Skeletal muscle tissue (tissue), 4 donors: ENCODE data around the gene IGF1R. TPM values are rescaled to one million over a fixed set of nuclear protein-coding genes. Genes with fewer than 3 reads are reported as not detected.
A peak's percentile ranks its signal among the peaks of the same experiment; 100 is the strongest.
"Not testable (repeated sequence)": the region's sequence is repeated elsewhere in the genome, so short reads cannot be mapped to it uniquely, and the experiment has no call there.

ENCODE experiments used
- H3K27ac ChIP-seq: one replicate; pipeline ENCODE4 v1.7.0; 2013; ENCODE audit warnings: mild to moderate bottlenecking, low read depth, low read length, inconsistent platforms
- H3K27me3 ChIP-seq, 3 donors: one replicate each; pipeline ENCODE4 v1.7.0; 2013; ENCODE audit warnings: low read length in 3 of 3; ENCODE audit not compliant: control insufficient read depth in 3 of 3, insufficient read depth in 3 of 3
- H3K36me3 ChIP-seq, 3 donors: one replicate each; pipeline ENCODE4 v1.7.0; 2013; ENCODE audit warnings: low read length in 3 of 3; ENCODE audit not compliant: control insufficient read depth in 3 of 3, insufficient read depth in 3 of 3
- H3K4me1 ChIP-seq, 3 donors: one replicate each; pipeline ENCODE4 v1.7.0; 2013; ENCODE audit warnings: low read length in 3 of 3, mild to moderate bottlenecking in 3 of 3; ENCODE audit not compliant: control insufficient read depth in 3 of 3, insufficient read depth in 3 of 3
- H3K4me3 ChIP-seq, 3 donors: one replicate each; pipeline ENCODE4 v1.7.0; 2013; ENCODE audit warnings: low read length in 3 of 3
- H3K9ac ChIP-seq, 3 donors: one replicate each; pipeline ENCODE4 v1.7.0; 2013; ENCODE audit warnings: low read length in 3 of 3, mild to moderate bottlenecking in 3 of 3, moderate library complexity in 2 of 3, low read depth in 1 of 3
- H3K9me3 ChIP-seq, 3 donors: one replicate each; pipeline ENCODE4 v1.7.0; 2013; ENCODE audit warnings: low read length in 3 of 3; ENCODE audit not compliant: control insufficient read depth in 3 of 3
- total RNA-seq: library from RNA; depleted of rRNA; stranded (reverse); fragments of >200 nt; gene quantifications from one replicate; pipeline ENCODE4 v1.2.3, GENCODE V29; 2014
- donor health status: Osteomylitis.

IGF1R gene
- total RNA-seq, 1 donor from 2014 or later = 25.6 TPM

DNA sequence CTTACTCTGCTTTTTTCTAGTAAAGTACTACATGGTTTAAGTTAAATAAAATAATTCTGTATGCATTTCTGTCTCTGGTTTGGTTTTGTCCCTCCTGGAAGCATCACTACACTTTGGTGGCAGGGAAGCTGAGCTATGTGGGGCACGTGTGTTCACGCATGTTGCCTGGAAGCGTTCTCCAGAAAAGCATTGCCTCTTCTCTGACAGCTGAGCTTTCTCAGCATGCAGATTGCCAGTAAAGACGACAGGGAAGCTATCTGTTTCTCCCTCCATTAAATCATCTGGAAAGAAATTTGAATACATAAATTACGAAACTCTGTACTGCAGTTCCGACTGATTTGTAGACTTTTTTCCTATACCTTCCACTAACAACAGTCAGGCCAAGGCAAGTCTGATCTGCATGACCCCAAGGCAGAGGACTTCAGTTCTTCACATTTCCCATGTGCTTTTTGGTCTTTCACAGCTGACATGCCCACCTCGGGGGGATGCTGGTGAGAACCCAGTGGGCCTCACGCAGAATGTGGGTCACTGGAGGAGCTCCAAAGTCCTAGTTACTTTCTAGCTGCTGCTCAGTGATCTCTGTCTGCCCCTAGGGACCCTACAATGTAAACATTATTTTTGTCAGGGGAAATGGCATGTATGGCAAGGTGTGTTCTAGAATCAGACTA lies 316.3 kb downstream of the IGF1R start:
- Histone ChIP-seq H3K9me3 (peaks cover 0 to 3% (median 0%) of the 10 kb centered on the region in 3 donors), H3K4me3 (no peak overlapping the region), H3K4me1 (peaks cover 5 to 12% (median 5%) of the 10 kb centered on the region in 3 donors), H3K9ac (no peak overlapping the region), H3K27ac (peak overlapping the region; percentile 61), H3K36me3 (peaks cover 32 to 35% (median 34%) of the 10 kb centered on the region in 3 donors), H3K27me3 (no peaks in the 10 kb centered on the region)

DNA sequence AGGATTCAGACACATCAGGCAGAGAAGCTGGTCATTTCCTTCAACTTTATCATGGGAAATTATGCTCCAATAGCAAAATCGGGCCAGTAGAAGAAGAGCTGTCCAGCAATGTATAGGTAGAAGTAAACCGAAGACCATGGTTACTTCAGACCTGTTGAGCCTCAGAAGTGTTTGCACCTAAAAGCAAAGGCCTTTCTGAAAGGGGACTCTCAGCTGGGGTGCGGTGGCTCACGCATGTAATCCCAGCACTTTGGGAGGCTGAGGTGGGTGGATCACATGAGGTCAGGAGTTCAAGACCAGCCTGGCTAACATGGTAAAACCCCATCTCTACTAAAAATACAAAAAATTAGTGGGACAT lies 316.8 kb downstream of the IGF1R start:
- not testable (repeated sequence) for H3K27me3 ChIP-seq, H3K9ac ChIP-seq, H3K4me3 ChIP-seq, H3K9me3 ChIP-seq
- Histone ChIP-seq H3K36me3 (peaks cover 29 to 33% (median 32%) of the 10 kb centered on the region in 3 donors), H3K4me1 (peaks cover 5 to 12% (median 5%) of the 10 kb centered on the region in 3 donors), H3K27ac (peak overlapping the region; percentile 61)

DNA sequence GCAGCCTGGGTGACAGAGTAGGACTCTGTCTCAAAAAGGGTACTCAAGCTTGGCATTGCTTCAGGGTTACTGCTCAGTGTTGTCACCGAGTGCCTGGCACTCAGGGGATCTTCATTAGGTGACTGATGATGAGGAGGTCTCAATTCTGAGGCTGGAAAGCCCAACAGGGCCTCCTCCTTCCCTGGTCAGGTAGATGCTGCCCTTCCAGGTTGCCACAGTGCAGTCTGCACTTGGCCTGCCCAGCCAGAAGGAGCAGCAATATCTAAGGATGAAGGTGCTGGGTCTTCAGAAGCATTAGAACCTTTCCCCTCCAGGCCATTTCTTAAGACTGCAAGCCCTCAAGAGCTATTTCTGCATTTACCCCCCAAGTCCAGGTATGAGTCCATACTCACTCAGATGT lies 317.3 kb downstream of the IGF1R start:
- no peaks in the 10 kb centered on the region for H3K27me3 ChIP-seq
- H3K4me1 ChIP-seq = peaks cover 5 to 12% (median 5%) of the 10 kb centered on the region in 3 donors
- peaks cover 0 to 3% (median 0%) of the 10 kb centered on the region in 3 donors for H3K9me3 ChIP-seq
- H3K9ac ChIP-seq = no peak overlapping the region
- no peak overlapping the region for H3K27ac ChIP-seq
- H3K36me3 ChIP-seq = peaks cover 24 to 28% (median 27%) of the 10 kb centered on the region in 3 donors
- H3K4me3 ChIP-seq = no peak overlapping the region

DNA sequence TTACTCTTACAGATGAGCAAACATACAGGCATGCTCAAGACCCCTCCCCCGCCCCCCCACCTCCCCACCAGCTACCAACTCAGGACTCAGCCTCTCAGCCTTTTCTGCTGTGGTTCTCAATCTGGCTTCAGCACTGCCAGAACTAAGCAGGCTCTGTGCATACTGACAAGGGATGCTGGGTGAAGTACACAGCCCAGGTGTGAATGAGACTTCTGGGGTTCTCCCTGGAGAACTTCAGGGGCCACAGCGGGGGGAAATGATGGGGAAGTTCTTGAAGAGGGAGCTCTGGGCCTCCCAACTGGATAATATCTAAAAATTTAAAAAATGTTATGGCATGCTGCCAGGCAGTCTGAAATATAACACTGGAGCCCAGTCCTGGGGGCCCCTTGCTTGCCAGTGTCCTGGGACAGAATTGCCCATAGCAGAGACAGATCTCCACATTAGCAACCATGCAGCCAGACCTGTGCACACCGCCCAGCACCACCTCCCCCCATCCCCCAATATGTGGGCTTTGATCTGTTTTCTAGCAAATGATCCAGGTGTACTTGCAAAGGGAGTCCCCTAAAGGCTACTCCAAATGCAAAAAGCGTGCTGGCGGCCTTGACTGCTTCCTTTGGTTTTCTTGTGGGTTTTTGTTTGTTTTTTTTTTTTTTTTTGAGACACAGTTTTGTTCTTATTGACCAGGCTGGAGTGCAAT lies 317.9 kb downstream of the IGF1R start:
- H3K27ac ChIP-seq = no peak overlapping the region
- peaks cover 0 to 3% (median 0%) of the 10 kb centered on the region in 3 donors for H3K9me3 ChIP-seq
- peaks cover 18 to 23% (median 22%) of the 10 kb centered on the region in 3 donors for H3K36me3 ChIP-seq
- no peak overlapping the region for H3K4me3 ChIP-seq
- H3K9ac ChIP-seq = no peak overlapping the region
- peaks cover 5 to 12% (median 5%) of the 10 kb centered on the region in 3 donors for H3K4me1 ChIP-seq
- H3K27me3 ChIP-seq = no peaks in the 10 kb centered on the region

DNA sequence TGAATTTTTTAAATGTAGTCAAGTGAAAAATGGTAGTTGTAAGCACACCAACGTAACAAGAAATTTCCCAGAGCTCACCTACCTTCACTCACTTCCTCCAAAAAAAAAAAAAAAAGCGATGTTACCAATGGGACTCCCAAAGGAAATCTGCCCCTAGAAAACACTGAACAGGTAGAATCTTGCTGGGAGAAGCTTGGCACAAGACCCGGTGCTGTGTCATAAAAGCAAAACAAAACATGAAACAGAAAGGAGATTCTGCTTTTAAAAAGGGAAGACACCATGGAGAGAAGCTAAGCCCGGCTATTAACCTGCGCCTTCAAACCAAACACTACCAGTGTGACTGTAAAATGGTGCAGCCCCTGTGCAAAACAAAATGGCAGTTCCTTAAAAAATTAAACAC lies 318.8 kb downstream of the IGF1R start:
- peaks cover 0 to under 1% (median 0%) of the 10 kb centered on the region in 3 donors for H3K9me3 ChIP-seq
- H3K4me3 ChIP-seq = no peak overlapping the region
- no peak overlapping the region for H3K27ac ChIP-seq
- no peaks in the 10 kb centered on the region for H3K27me3 ChIP-seq
- peaks cover 5 to 12% (median 5%) of the 10 kb centered on the region in 3 donors for H3K4me1 ChIP-seq
- no peak overlapping the region for H3K9ac ChIP-seq
- peaks cover 9 to 14% (median 13%) of the 10 kb centered on the region in 3 donors for H3K36me3 ChIP-seq

DNA sequence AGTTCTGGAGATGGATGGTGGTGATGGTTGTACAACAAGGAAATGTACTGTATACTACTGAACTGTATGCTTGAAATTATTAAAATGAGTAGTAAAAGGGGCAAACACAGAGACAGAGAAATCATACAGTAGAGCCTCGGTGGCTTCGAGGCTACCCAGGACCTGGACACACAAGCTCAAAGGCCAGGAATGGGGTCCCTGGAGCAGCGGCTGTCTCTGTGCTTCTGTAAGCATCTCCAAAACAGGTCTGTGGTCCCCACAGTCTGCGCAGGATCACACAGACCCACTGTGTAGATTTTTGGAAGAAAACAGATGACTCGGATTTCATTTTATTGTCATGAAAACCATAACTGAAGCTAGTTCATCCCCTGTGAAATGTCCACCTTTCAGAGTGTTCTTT lies 319.6 kb downstream of the IGF1R start:
- no peak overlapping the region for H3K4me3 ChIP-seq
- H3K27me3 ChIP-seq = no peaks in the 10 kb centered on the region
- H3K27ac ChIP-seq = no peak overlapping the region
- H3K36me3 ChIP-seq = peaks cover 3 to 7% (median 5%) of the 10 kb centered on the region in 3 donors
- peaks cover 5 to 12% (median 5%) of the 10 kb centered on the region in 3 donors for H3K4me1 ChIP-seq
- H3K9ac ChIP-seq = no peak overlapping the region
- H3K9me3 ChIP-seq = no peaks in the 10 kb centered on the region

DNA sequence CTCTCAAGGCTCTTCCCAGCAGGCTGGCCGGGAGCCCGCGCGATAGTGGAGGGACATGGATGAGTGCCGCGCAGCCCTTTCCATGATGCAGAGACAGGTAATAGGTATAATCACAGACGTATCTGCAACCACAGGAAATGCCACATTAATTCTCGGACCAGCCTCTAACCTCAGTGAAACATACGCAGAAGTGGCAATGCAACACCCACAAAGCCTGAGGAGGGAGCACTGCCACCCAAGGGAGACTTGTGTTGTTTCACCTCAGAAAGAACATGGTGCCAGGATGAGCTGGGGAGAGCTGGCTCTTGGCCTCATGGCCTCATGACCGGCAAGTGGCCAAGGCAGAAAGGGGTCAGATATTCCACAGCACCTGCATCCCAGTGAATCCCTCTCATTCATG lies 320.2 kb downstream of the IGF1R start:
- H3K36me3 ChIP-seq = peaks cover 0 to 4% (median 3%) of the 10 kb centered on the region in 3 donors
- H3K4me3 ChIP-seq = no peak overlapping the region
- H3K4me1 ChIP-seq = peaks cover 5 to 12% (median 5%) of the 10 kb centered on the region in 3 donors
- H3K27ac ChIP-seq = no peak overlapping the region
- H3K9me3 ChIP-seq = no peaks in the 10 kb centered on the region
- no peaks in the 10 kb centered on the region for H3K27me3 ChIP-seq
- H3K9ac ChIP-seq = no peak overlapping the region

DNA sequence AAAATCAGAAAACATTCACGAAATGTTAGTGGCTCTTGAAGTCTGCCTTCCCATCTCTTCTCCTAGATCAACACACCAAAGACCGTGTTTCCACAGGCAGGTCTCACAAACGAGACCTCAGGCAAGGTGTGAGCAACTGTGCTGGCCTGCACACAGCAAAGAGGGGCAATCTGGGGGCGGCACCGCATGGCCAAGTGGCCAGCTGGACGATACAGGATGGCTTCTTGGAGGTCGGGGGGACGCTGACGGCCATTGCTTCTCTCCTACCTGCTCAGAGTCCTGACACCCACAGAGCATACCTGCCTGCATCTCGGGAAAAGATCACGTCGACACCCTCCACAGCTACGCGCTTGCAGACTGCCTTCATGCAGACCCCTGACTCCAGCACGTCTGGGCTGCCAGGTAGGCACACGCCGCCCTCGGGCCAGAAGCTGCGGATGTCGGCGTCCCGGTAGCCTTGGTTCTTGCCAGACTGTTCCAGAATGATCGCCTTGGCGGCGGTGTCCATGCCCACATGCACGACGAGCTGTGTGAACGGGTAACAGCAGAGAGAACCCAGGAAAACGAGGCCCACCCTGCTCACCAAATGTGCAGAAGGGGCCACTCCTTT lies 320.9 kb downstream of the IGF1R start:
- H3K9me3 ChIP-seq = no peaks in the 10 kb centered on the region
- H3K27ac ChIP-seq = no peak overlapping the region
- no peak overlapping the region for H3K9ac ChIP-seq
- peaks cover 0 to 4% (median 3%) of the 10 kb centered on the region in 3 donors for H3K36me3 ChIP-seq
- H3K4me3 ChIP-seq = no peak overlapping the region
- peaks cover 5 to 12% (median 5%) of the 10 kb centered on the region in 3 donors for H3K4me1 ChIP-seq
- no peaks in the 10 kb centered on the region for H3K27me3 ChIP-seq

DNA sequence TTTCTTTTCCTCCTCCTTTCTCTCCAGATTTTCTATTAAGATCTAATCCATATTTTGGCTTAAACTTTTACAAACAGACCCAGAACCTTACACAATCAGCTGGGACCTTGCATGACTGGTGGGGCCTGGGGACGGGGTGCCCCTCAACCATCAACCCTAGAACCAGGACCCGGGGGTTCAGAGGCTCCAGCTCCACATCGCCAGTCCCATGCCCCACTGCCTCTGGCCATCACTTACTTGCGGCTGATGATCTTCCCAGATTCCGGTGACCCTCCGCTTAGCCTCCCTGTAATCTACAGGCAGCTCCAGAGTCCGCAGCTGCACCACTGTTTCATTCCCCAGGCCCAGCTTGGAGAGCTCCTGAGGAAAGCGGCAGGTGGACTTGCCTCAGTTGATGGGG lies 322.5 kb downstream of the IGF1R start:
- H3K9ac ChIP-seq = no peak overlapping the region
- H3K4me3 ChIP-seq = no peak overlapping the region
- H3K36me3 ChIP-seq = peaks cover 0 to 4% (median 3%) of the 10 kb centered on the region in 3 donors
- no peaks in the 10 kb centered on the region for H3K9me3 ChIP-seq
- peaks cover 0 to 3% (median 0%) of the 10 kb centered on the region in 3 donors for H3K4me1 ChIP-seq
- no peaks in the 10 kb centered on the region for H3K27me3 ChIP-seq
- no peak overlapping the region for H3K27ac ChIP-seq

DNA sequence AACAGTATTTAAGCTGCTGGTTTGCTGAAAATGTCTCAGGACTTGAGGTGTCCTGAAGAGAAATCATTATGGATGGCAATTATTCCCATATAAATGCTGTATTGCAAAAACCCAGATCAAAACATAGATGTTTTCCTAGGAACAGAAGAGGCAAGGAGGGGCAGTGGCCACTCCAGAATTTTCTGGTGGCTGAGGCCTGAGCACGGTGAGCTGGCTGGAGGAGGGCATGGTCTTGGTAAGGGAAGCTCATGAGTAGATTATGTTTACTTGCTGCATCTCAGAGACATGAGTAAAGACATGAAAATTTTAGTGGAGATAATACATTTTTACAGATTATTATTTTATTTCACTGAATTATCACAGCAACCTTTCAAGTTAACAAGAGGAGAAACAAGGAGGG lies 328.2 kb downstream of the IGF1R start:
- peaks cover 2 to 13% (median 6%) of the 10 kb centered on the region in 3 donors for H3K4me1 ChIP-seq
- H3K9me3 ChIP-seq = no peaks in the 10 kb centered on the region
- no peak overlapping the region for H3K27ac ChIP-seq
- H3K36me3 ChIP-seq = no peaks in the 10 kb centered on the region
- no peak overlapping the region for H3K4me3 ChIP-seq
- H3K27me3 ChIP-seq = no peaks in the 10 kb centered on the region
- H3K9ac ChIP-seq = no peak overlapping the region
